HepG2 (cell line): ENCODE data around the gene SURF2. TPM values are rescaled to one million over a fixed set of nuclear protein-coding genes. Genes with fewer than 3 reads are reported as not detected.

Experiments used
- BRD4 ChIP-seq: sonication (generic); formaldehyde crosslinking; IDR thresholded peaks from 2 replicates; pipeline ENCODE4 v1.4.0; 2020; ENCODE audit warnings: missing genetic modification reagents
- ELF3 ChIP-seq: IDR thresholded peaks from 2 replicates; pipeline ENCODE4 v1.6.1; 2016; ENCODE audit warnings: missing genetic modification reagents, missing compliant biosample characterization
- GFI1 ChIP-seq: sonication (generic); formaldehyde crosslinking; IDR thresholded peaks from 2 replicates; pipeline ENCODE4 v1.5.0; 2020; ENCODE audit warnings: missing genetic modification reagents, mild to moderate bottlenecking, borderline replicate concordance
- HDAC6 ChIP-seq: fragments of 200-600 bp; sonication (generic); IDR thresholded peaks from 2 replicates; pipeline ENCODE4 v1.7.0; 2017; ENCODE audit warnings: mild to moderate bottlenecking, antibody characterized with exemption, low read length, low read depth
- IKZF4 ChIP-seq: sonication (generic); formaldehyde crosslinking; IDR thresholded peaks from 2 replicates; pipeline ENCODE4 v1.5.1; 2020; ENCODE audit warnings: borderline replicate concordance, mild to moderate bottlenecking, low read depth, missing genetic modification reagents; ENCODE audit errors: not compliant biosample characterization
- KLF13 ChIP-seq: sonication (generic); formaldehyde crosslinking; IDR thresholded peaks from 2 replicates; pipeline ENCODE4 v1.4.0; 2020; ENCODE audit warnings: mild to moderate bottlenecking, missing genetic modification reagents
- NCOA1 ChIP-seq: sonication (generic); formaldehyde crosslinking; IDR thresholded peaks from 2 replicates; pipeline ENCODE4 v1.9.0; 2021; ENCODE audit warnings: missing genetic modification reagents
- POLR2AphosphoS5 ChIP-seq: IDR thresholded peaks from 2 replicates; pipeline ENCODE4 v1.6.1; 2012; ENCODE audit warnings: low read depth, low read length
- YY1 ChIP-seq: IDR thresholded peaks from 2 replicates; pipeline ENCODE4 v1.6.1; 2011; ENCODE audit warnings: low read length, low read depth, moderate library complexity, mild to moderate bottlenecking; ENCODE audit not compliant: insufficient read depth, insufficient replicate concordance
- ZNF670 ChIP-seq: sonication (generic); formaldehyde crosslinking; IDR thresholded peaks from 2 replicates; pipeline ENCODE4 v1.8.0; 2022; ENCODE audit warnings: mild to moderate bottlenecking, missing genetic modification reagents, borderline replicate concordance
- polyA plus RNA-seq, 8 experiments: library from polyadenylated mRNA; depleted of rRNA in 3 of 8; stranded (reverse) in 7 of 8; unstranded in 1 of 8; fragments of >200 nt; fragmentation: Illumina TruSeq in 4 of 8; extraction: Trizol in 4 of 8; gene quantifications; 2 replicates each; pipeline versions ENCODE4 v1.2.1 to v1.2.3, GENCODE V29; 2011 to 2016; ENCODE audit warnings: low read depth in 4 of 8, missing spikeins in 1 of 8, mixed read lengths in 1 of 8; ENCODE audit not compliant: insufficient read depth in 1 of 8
- total RNA-seq, 5 experiments: library from RNA; depleted of rRNA; stranded (reverse); fragments of >200 nt; fragmentation: Illumina TruSeq; extraction: Trizol; gene quantifications; 2 replicates each; pipeline ENCODE4 v1.2.3, GENCODE V29; 2016; ENCODE audit warnings: low read depth in 1 of 5
- TF ChIP-seq, protein P1 (sequence below): sonication (generic); formaldehyde crosslinking; IDR thresholded peaks from 2 replicates; pipeline ENCODE4 v1.5.1; 2020; ENCODE audit warnings: missing genetic modification reagents, mild to moderate bottlenecking, borderline replicate concordance
- TF ChIP-seq, protein P2 (sequence below): sonication (generic); formaldehyde crosslinking; IDR thresholded peaks from 2 replicates; pipeline ENCODE4 v1.4.0; 2020; ENCODE audit warnings: missing genetic modification reagents
- TF ChIP-seq, protein P3 (sequence below): sonication (generic); formaldehyde crosslinking; IDR thresholded peaks from 2 replicates; pipeline ENCODE4 v1.8.0; 2022; ENCODE audit warnings: missing genetic modification reagents, mild to moderate bottlenecking, borderline replicate concordance
- TF ChIP-seq, protein P4 (sequence below): sonication (generic); formaldehyde crosslinking; IDR thresholded peaks from 2 replicates; pipeline ENCODE4 v1.4.0; 2020; ENCODE audit warnings: missing genetic modification reagents

SURF2 gene
- total and polyA plus RNA-seq, 2 of the 13 experiments (the other 11 are each of a cell fraction or from before 2014, with no cell fraction given), result 6.3 to 13.6 TPM

DNA sequence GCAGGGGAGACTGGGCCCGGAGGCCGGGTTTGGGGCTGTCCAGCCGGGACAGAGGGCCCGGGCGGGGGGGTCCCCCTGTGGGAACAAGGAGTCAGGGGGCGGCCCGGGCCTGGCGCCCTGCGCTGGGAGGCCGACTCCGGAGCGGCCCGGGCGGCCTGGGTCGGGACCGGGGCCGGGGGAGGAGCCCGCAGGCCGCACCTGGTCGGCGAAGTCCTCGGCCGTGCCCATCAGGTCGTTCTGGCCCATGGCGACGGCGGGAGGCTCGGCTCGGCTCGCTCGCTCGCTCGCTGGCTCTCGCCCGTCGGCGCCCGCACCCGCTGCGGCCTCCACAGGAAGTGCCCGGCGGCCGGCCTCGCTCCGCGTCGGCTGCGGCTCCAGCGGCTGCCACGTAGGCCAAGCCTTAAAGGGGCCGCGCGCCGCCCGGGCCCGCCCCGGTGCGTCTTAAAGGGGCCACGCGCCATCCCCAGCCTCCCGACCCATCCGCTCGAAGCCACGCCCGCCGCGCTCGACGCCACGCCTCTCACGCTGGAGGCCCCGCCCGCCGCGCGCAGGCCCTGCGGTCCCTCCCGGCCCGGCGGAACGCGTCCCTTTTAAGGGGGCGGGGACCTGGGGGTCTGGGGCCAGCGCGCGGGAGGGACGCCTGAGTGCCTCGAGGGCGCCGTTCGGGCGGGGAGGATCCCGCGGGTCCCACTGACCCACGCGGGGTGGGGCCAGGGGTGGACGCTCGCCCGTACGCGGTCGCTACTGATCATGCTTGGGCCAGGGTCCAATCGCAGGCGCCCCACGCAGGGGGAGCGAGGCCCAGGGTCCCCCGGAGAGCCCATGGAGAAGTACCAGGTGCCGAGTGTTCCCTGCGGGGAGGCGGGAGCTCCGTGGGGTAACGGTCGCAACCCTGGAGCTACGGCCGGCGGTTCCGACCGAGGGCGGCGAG, 19.6 kb downstream of the SURF2 start, which contains the start of the genes STKLD1 and SURF4 (continued):
- TF ChIP-seq, protein P1, sequence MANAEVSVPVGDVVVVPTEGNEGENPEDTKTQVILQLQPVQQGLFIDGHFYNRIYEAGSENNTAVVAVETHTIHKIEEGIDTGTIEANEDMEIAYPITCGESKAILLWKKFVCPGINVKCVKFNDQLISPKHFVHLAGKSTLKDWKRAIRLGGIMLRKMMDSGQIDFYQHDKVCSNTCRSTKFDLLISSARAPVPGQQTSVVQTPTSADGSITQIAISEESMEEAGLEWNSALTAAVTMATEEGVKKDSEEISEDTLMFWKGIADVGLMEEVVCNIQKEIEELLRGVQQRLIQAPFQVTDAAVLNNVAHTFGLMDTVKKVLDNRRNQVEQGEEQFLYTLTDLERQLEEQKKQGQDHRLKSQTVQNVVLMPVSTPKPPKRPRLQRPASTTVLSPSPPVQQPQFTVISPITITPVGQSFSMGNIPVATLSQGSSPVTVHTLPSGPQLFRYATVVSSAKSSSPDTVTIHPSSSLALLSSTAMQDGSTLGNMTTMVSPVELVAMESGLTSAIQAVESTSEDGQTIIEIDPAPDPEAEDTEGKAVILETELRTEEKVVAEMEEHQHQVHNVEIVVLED (CRISPR knock-in tag), result peak; percentile 90
- TF ChIP-seq BRD4 (CRISPR knock-in tag) (peak; percentile 56), ELF3 (CRISPR knock-in tag) (peak; percentile 38), YY1 (peak; percentile 68), POLR2AphosphoS5 (peak; percentile 65; the same call in 1 of the 2 replicates), GFI1 (CRISPR knock-in tag) (no peak), NCOA1 (CRISPR knock-in tag) (0 out of 2 replicates have a peak, but pooled peaks have one; percentile 39), ZNF670 (CRISPR knock-in tag) (0 out of 2 replicates have a peak, but pooled peaks have one; percentile 26), HDAC6 (no peak), KLF13 (peak; percentile 61; the same call in 1 of the 2 replicates), IKZF4 (CRISPR knock-in tag) (peak; percentile 44)
- TF ChIP-seq, protein P2, sequence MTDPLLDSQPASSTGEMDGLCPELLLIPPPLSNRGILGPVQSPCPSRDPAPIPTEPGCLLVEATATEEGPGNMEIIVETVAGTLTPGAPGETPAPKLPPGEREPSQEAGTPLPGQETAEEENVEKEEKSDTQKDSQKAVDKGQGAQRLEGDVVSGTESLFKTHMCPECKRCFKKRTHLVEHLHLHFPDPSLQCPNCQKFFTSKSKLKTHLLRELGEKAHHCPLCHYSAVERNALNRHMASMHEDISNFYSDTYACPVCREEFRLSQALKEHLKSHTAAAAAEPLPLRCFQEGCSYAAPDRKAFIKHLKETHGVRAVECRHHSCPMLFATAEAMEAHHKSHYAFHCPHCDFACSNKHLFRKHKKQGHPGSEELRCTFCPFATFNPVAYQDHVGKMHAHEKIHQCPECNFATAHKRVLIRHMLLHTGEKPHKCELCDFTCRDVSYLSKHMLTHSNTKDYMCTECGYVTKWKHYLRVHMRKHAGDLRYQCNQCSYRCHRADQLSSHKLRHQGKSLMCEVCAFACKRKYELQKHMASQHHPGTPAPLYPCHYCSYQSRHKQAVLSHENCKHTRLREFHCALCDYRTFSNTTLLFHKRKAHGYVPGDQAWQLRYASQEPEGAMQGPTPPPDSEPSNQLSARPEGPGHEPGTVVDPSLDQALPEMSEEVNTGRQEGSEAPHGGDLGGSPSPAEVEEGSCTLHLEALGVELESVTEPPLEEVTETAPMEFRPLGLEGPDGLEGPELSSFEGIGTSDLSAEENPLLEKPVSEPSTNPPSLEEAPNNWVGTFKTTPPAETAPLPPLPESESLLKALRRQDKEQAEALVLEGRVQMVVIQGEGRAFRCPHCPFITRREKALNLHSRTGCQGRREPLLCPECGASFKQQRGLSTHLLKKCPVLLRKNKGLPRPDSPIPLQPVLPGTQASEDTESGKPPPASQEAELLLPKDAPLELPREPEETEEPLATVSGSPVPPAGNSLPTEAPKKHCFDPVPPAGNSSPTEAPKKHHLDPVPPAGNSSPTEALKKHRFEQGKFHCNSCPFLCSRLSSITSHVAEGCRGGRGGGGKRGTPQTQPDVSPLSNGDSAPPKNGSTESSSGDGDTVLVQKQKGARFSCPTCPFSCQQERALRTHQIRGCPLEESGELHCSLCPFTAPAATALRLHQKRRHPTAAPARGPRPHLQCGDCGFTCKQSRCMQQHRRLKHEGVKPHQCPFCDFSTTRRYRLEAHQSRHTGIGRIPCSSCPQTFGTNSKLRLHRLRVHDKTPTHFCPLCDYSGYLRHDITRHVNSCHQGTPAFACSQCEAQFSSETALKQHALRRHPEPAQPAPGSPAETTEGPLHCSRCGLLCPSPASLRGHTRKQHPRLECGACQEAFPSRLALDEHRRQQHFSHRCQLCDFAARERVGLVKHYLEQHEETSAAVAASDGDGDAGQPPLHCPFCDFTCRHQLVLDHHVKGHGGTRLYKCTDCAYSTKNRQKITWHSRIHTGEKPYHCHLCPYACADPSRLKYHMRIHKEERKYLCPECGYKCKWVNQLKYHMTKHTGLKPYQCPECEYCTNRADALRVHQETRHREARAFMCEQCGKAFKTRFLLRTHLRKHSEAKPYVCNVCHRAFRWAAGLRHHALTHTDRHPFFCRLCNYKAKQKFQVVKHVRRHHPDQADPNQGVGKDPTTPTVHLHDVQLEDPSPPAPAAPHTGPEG (CRISPR knock-in tag), result peak; percentile 76; the same call in 1 of the 2 replicates
- TF ChIP-seq, protein P3, sequence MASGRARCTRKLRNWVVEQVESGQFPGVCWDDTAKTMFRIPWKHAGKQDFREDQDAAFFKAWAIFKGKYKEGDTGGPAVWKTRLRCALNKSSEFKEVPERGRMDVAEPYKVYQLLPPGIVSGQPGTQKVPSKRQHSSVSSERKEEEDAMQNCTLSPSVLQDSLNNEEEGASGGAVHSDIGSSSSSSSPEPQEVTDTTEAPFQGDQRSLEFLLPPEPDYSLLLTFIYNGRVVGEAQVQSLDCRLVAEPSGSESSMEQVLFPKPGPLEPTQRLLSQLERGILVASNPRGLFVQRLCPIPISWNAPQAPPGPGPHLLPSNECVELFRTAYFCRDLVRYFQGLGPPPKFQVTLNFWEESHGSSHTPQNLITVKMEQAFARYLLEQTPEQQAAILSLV (CRISPR knock-in tag), result no peak
- TF ChIP-seq, protein P4, sequence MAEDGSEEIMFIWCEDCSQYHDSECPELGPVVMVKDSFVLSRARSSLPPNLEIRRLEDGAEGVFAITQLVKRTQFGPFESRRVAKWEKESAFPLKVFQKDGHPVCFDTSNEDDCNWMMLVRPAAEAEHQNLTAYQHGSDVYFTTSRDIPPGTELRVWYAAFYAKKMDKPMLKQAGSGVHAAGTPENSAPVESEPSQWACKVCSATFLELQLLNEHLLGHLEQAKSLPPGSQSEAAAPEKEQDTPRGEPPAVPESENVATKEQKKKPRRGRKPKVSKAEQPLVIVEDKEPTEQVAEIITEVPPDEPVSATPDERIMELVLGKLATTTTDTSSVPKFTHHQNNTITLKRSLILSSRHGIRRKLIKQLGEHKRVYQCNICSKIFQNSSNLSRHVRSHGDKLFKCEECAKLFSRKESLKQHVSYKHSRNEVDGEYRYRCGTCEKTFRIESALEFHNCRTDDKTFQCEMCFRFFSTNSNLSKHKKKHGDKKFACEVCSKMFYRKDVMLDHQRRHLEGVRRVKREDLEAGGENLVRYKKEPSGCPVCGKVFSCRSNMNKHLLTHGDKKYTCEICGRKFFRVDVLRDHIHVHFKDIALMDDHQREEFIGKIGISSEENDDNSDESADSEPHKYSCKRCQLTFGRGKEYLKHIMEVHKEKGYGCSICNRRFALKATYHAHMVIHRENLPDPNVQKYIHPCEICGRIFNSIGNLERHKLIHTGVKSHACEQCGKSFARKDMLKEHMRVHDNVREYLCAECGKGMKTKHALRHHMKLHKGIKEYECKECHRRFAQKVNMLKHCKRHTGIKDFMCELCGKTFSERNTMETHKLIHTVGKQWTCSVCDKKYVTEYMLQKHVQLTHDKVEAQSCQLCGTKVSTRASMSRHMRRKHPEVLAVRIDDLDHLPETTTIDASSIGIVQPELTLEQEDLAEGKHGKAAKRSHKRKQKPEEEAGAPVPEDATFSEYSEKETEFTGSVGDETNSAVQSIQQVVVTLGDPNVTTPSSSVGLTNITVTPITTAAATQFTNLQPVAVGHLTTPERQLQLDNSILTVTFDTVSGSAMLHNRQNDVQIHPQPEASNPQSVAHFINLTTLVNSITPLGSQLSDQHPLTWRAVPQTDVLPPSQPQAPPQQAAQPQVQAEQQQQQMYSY (CRISPR knock-in tag), result no peak
